GM12801 (cell line): Measurements from ENCODE around the gene SRSF12.

Experiments
- TF ChIP-seq, protein P1 (sequence below): IDR thresholded peaks from one replicate; pipeline ENCODE4 v1.5.1; 2011; ENCODE audit warnings: control low read depth; ENCODE audit not compliant: insufficient read length; ENCODE audit errors: extremely low read depth

The SRSF12 gene

GRCh38 chr6:89079511-89080234 is 38.2 kb downstream of the SRSF12 start:
- TF ChIP-seq, protein P1, sequence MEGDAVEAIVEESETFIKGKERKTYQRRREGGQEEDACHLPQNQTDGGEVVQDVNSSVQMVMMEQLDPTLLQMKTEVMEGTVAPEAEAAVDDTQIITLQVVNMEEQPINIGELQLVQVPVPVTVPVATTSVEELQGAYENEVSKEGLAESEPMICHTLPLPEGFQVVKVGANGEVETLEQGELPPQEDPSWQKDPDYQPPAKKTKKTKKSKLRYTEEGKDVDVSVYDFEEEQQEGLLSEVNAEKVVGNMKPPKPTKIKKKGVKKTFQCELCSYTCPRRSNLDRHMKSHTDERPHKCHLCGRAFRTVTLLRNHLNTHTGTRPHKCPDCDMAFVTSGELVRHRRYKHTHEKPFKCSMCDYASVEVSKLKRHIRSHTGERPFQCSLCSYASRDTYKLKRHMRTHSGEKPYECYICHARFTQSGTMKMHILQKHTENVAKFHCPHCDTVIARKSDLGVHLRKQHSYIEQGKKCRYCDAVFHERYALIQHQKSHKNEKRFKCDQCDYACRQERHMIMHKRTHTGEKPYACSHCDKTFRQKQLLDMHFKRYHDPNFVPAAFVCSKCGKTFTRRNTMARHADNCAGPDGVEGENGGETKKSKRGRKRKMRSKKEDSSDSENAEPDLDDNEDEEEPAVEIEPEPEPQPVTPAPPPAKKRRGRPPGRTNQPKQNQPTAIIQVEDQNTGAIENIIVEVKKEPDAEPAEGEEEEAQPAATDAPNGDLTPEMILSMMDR, result no peak

- TF ChIP-seq, protein P1, result no peak
Observed at GRCh38 chr6:89073840-89074239, 44.0 kb downstream of the SRSF12 start.

DNA sequence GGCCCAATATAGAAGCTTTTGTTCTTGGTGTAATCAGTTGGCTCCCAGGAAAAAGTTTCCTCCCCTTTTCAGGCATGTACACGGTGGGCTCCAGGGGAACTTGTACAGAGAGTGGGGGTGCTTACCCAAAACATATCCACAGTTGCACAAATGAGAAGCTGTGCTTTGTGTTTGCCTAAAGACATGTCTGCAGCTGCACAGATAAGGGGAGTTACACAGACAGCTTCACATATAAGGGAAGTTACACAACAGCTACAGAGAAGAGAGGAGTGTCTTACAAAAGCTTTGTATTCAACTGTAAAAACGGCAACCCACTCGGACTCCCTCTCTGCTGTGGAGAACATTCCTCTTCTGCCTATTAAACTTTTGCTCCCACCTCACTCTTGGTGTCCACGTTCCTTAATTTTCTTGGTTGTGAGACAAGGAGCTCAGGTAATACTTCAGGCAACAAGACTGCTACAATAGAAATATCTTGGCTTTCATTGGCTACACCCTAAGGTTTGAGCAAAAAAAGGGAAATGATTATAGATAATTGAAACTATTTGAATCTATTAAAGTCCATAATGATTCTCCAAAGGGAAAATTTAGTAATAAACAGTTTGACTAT is 44.8 kb downstream of the SRSF12 start:
- TF ChIP-seq, protein P1, result no peak

- TF ChIP-seq, protein P1, result no peak
Observed at GRCh38 chr6:89071036-89071435, 46.8 kb downstream of the SRSF12 start.

GRCh38 chr6:89069536-89070163 is 48.2 kb downstream of the SRSF12 start:
- TF ChIP-seq, protein P1, result no peak

DNA sequence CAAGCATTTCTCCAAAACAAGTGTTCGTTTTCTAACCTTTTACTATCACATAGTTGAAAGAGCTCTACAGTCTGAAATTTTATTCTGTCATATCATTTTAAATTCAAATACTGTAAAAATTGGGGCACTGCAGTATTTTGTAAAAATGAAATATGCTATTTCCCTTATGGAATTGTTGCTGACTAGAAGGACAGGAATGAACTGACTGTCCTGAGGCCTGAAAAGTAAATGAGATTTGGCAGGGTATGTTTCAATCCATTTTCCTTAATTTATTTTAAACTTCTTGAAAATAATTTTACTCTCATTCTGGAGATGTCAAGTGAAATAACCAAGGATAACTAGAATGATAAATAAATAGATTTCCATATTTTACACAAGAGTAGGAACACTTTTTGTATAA is 49.2 kb downstream of the SRSF12 start:
- TF ChIP-seq, protein P1, result no peak

DNA sequence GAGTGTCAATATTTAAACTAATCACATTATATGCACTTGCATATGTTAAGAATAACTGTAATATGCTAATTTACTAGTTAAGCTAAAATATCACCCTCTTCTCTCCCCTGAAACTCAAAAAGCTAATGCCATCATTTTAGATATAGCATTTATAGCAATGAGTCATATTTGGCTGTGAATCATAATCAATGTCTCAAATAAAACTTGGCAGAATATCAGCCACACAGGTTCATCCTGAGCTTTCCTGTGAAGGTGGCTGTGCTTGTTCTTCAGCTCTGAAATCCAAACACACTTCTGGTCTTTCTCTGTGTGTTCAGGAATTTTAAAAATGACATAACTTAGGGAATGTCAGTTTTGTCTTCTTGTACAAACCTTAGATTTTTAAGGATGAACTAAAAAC is 50.1 kb downstream of the SRSF12 start:
- TF ChIP-seq, protein P1, result no peak
